Heart right ventricle (tissue), 16 donors: ENCODE data around the gene NBEAL2. TPM values are rescaled to one million over a fixed set of nuclear protein-coding genes. Genes with fewer than 3 reads are reported as not detected.
"Not testable (repeated sequence)": the region's sequence is repeated elsewhere in the genome, so short reads cannot be mapped to it uniquely, and the experiment has no call there.

Source experiments
- ATAC-seq, 8 donors: fragments of 200-7000 bp; cut with Tn5 transposase; one replicate each; pipeline ENCODE4 v1.9.1; 2020; ENCODE audit warnings: mild to moderate bottlenecking in 8 of 8, moderate library complexity in 8 of 8, moderate number of reproducible peaks in 1 of 8
- DNase-seq, 2 donors: peaks; one replicate each; pipeline ENCODE4 v3.0.0-alpha.2; 2020
- H3K27ac ChIP-seq, 10 donors: fragments of 200-600 bp; sonication (generic) in 2 of 10; one replicate each; pipeline versions ENCODE4 v1.5.0 to v1.8.0; 2020 to 2022; ENCODE audit warnings: mild to moderate bottlenecking in 3 of 10
- H3K27me3 ChIP-seq, 7 donors: fragments of 200-600 bp; one replicate each; pipeline ENCODE4 v1.8.0; 2021 to 2022; ENCODE audit warnings: mild to moderate bottlenecking in 2 of 7
- H3K36me3 ChIP-seq, 9 donors: fragments of 200-600 bp; sonication (generic) in 1 of 9; one replicate each; pipeline versions ENCODE4 v1.5.0 to v1.8.0; 2020 to 2022; ENCODE audit warnings: mild to moderate bottlenecking in 2 of 9
- H3K4me1 ChIP-seq, 9 donors: fragments of 200-600 bp; sonication (generic) in 1 of 9; one replicate each; pipeline versions ENCODE4 v1.5.0 to v1.8.0; 2020 to 2022; ENCODE audit warnings: mild to moderate bottlenecking in 4 of 9
- H3K4me3 ChIP-seq, 10 donors: fragments of 200-600 bp; sonication (generic) in 2 of 10; one replicate each; pipeline versions ENCODE4 v1.5.0 to v1.8.0; 2020 to 2022; ENCODE audit warnings: mild to moderate bottlenecking in 7 of 10, moderate library complexity in 2 of 10
- H3K9me3 ChIP-seq, 11 donors: fragments of 200-600 bp in 10 of 11; sonication (generic) in 2 of 11; one replicate each; pipeline versions ENCODE4 v1.5.0 to v1.8.0; 2013 to 2022; ENCODE audit warnings: mild to moderate bottlenecking in 2 of 11, control low read depth in 1 of 11, moderate library complexity in 1 of 11
- CTCF ChIP-seq, 9 donors: fragments of 200-600 bp; sonication (generic) in 2 of 9; IDR thresholded peaks; one replicate each; pipeline versions ENCODE4 v1.5.0 to v1.8.0; 2021 to 2022; ENCODE audit warnings: antibody characterized with exemption in 9 of 9, mild to moderate bottlenecking in 5 of 9, moderate library complexity in 1 of 9
- WGBS, 2 donors: extraction: QIAGEN DNeasy Blood & Tissue Kit; methylation state at CpG; one replicate each; pipeline ENCODE4 v1.1.7; 2013; ENCODE audit warnings: inconsistent platforms in 1 of 2; 5-methylcytosine and 5-hydroxymethylcytosine counted together
- intact Hi-C, 10 donors: fragments of 100-400 bp; cut with DNase I; formaldehyde crosslinking; loops; one replicate each; pipeline versions ENCODE4 v1.11.1 to v1.14.2; 2022
- polyA plus RNA-seq, 2 donors: library from polyadenylated mRNA; stranded (reverse); fragments of 200-250 nt; gene quantifications; one replicate each; pipeline ENCODE4 v1.2.3, GENCODE V29; 2013
- total RNA-seq, 10 donors: library from RNA; stranded (reverse); fragmentation: NEBNext Ultra II Directional in 3 of 10; extraction: Animal tissue kit (Norgen Biotek cat#: 25700) in 3 of 10; gene quantifications; one replicate each; pipeline versions ENCODE4 v1.2.1 to v1.2.4, GENCODE V29; 2021 to 2023
- donor health status: Arrhythmogenic right ventricular cardiomyopathy.
- donor health status: ischemic (EF 13 %, LVEDD 7.1; RV severe dilation, severe dysfunction).
- donor health status: healthy with polysubstance abuse.
- donor health status: DM: no; HTN: yes; CAD: no.
- donor health status: DM: no; HTN: no; CAD: no.
- donor health status: ischemic (EF 25% LVEDD 6.9; RV normal size, moderate dysfunction).
- donor health status: ischemic (EF 25% LVEDD 5.7; RV mildly dilated, moderate dysfunction).
- donor health status: healthy.
- donor health status: DM: yes; HTN: yes; CAD: no.
- donor health status: Ischemic cardiomyopathy.
- donor health status: ischemic (EF 35%, LVEDD 5.7; RV mildly dilated, moderate dysfunction).
- donor health status: nonischemic (EF 11% LVEDD 7.7; RV severe dilation, severe dysfunction).
- donor health status: DM: yes; HTN: yes; CAD: no.
- donor health status: PGD.
- donor health status: ischemic (EF 29% LVEDD 5.4; RV normal size, mild dysfunction).
- donor health status: nonischemic (EF 23%, LVEDD 6.1; RV moderate dilation, normal function).

Gene NBEAL2
- total and polyA plus RNA-seq, 12 donors: 7.6 to 51.1 (median 13.7) TPM

GRCh38 chr3:47024932-47025331, 45.5 kb downstream of the NBEAL2 start:
- Histone ChIP-seq H3K36me3 (peaks cover 0 to 46% (median 0%) of the 10 kb centered on the region in 9 donors), H3K9me3 (no peaks in the 10 kb centered on the region), H3K4me3 (no peak overlapping the region), H3K4me1 (peaks cover 0 to 16% (median 6%) of the 10 kb centered on the region in 9 donors), H3K27me3 (no peaks in the 10 kb centered on the region), H3K27ac (no peak overlapping the region)
- no peak for ATAC-seq
- no peak for DNase-seq
- no peak for TF ChIP-seq CTCF (IDR thresholded peaks at IDR 0.05)
- intact Hi-C loops: no loop called here

GRCh38 chr3:47026432-47026831, 47.0 kb downstream of the NBEAL2 start:
- H3K27me3 ChIP-seq, H3K9me3 ChIP-seq, ATAC-seq, intact Hi-C loops, H3K4me3 ChIP-seq, DNase-seq, H3K27ac ChIP-seq: not testable (repeated sequence)
- WGBS, 2 donors: 93 to 100% methylated on average over 1 of the region's 1 CpG
- peaks cover 0 to 13% (median 9%) of the 10 kb centered on the region in 9 donors for H3K4me1 ChIP-seq
- H3K36me3 ChIP-seq: peaks cover 0 to 53% (median 0%) of the 10 kb centered on the region in 9 donors

DNA sequence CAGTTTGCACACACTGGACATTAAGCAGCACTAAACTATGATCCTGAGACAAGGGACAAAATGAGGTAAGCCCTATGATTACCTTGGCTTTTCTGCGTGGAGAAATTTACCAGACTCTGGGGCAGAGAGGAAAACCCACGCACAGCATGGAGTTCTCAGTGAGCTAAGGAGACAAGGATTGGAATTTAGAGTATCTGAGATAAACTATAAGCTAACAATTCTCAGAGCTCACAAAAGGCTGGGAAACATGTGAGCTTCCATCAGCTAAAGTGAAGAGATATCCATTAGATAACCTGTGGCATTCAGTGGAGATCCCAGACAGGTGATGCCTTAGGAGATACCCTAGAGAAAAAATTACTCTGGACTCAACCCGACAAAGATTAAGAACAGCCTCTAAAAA, 48.7 kb downstream of the NBEAL2 start:
- H3K36me3 ChIP-seq: peaks cover 0 to 64% (median 0%) of the 10 kb centered on the region in 9 donors
- H3K9me3 ChIP-seq: no peaks in the 10 kb centered on the region
- ATAC-seq: no peak
- H3K27me3 ChIP-seq: no peaks in the 10 kb centered on the region
- no peak overlapping the region for H3K4me3 ChIP-seq
- DNase-seq: no peak
- no peak for TF ChIP-seq CTCF (IDR thresholded peaks at IDR 0.05)
- H3K27ac ChIP-seq: no peak overlapping the region
- 68 to 71% methylated on average over 3 of the region's 3 CpGs for WGBS, 2 donors
- intact Hi-C loops: no loop called here
- H3K4me1 ChIP-seq: peaks cover 0 to 6% (median 0%) of the 10 kb centered on the region in 9 donors

DNA sequence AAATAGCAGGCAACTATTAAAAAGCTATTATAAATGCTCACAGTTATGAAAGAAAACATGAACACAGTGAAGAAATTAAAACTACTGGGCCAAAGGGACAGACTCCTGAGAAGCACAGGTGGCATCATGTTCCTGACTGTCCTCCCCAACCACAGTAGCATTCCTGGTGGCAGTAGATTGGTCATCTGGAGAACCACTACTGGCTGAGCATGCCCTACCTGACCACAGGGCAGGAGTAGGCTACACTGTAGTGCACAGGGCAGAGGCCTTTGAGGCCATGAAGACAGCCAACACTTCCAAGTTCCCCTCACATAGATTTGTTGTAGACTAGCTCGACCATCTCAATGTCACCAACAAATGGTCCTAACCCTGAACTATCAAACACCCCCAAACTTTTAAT, 49.2 kb downstream of the NBEAL2 start:
- H3K27me3 ChIP-seq: no peaks in the 10 kb centered on the region
- TF ChIP-seq CTCF (IDR thresholded peaks at IDR 0.05): no peak
- peaks cover 0 to 64% (median 0%) of the 10 kb centered on the region in 9 donors for H3K36me3 ChIP-seq
- no peak overlapping the region for H3K4me3 ChIP-seq
- WGBS, 2 donors: 86 to 94% methylated on average over 1 of the region's 1 CpG
- H3K9me3 ChIP-seq: no peaks in the 10 kb centered on the region
- intact Hi-C loops: no loop called here
- no peak overlapping the region for H3K27ac ChIP-seq
- no peak for DNase-seq
- peaks cover 0 to 6% (median 0%) of the 10 kb centered on the region in 9 donors for H3K4me1 ChIP-seq
- ATAC-seq: no peak

- H3K9me3 ChIP-seq, intact Hi-C loops, DNase-seq, ATAC-seq, H3K27me3 ChIP-seq, H3K27ac ChIP-seq, H3K4me3 ChIP-seq, H3K4me1 ChIP-seq: not testable (repeated sequence)
- H3K36me3 ChIP-seq: peaks cover 0 to 87% (median 17%) of the 10 kb centered on the region in 9 donors
- WGBS, 2 donors: 81 to 93% methylated on average over 4 of the region's 4 CpGs
Measured at GRCh38 chr3:47031041-47031440, 51.6 kb downstream of the NBEAL2 start.
